ENCODE measurements around the gene CHSY1.

DNA sequence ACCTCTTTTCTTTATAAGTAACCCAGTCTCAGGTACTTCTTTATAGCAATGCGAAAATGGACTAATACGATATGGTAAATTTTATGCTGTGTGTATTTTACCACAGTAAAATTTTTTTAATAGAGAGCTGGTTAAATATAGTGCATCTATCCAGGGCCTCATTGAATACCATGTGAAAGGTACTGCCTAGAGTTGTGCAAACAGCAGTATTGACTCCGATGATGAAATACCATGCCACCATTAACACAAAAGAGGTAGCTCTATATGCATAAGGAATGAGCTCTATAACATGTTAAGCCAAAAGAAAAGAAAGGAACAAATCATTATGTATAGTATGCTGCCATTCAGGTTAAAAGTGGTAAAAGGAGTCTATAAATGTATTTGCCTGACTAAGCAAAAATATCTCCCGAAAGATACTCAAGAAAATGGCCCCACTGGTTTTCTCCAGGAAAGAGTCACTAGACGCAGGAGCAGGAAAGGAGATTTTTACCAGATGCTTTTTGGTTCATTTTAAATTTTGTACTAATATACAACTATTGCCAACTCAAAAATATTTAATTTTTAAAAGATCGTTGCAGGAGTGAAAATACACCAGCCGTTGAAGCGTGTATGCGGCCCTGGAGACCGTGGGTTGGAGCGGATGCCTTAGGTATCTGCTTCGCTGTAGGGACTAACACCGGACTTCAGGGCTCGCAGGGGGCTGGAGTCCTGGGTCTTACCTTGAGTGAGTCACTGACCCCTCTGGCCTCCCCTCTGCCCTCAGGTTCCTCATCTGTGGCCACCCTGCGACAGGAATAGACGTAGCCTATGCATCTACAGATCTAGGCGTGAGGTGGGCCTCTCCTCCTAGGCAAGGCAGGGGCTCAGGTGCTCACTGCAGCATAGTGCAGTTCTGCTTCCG is 120.1 kb downstream of the CHSY1 start:
- TF ChIP-seq CTCF (IDR thresholded peaks at IDR 0.05; ENCODE audit: low read depth, low read length) (no peak), EZH2phosphoT487 (IDR thresholded peaks at IDR 0.05; ENCODE audit: low read depth) (no peak)
